ENCODE results near the gene B4GALNT4.

- TF ChIP-seq CTCF (IDR thresholded peaks at IDR 0.05; ENCODE audit: low read depth, low read length, missing input control) (no peak), ZBTB33 (IDR thresholded peaks at IDR 0.05) (no peak), MAX (IDR thresholded peaks at IDR 0.05) (no peak), GABPA (IDR thresholded peaks at IDR 0.05 in 1 of 2, conservative IDR thresholded peaks at IDR 0.05 in 1 of 2) (no peak)
Measured at GRCh38 chr11:420054-420910, 51.0 kb downstream of the B4GALNT4 start.
